AG09319 (cell line): ENCODE measurements around the gene PHF19.

ENCODE experiments used
- DNase-seq: peaks from one replicate; pipeline ENCODE4 v3.0.0-alpha.2; 2010; ENCODE audit warnings: low read depth; ENCODE audit errors: extremely low read depth
- TF ChIP-seq, protein P1 (sequence below): IDR thresholded peaks from 2 replicates; pipeline ENCODE4 v1.5.1; 2011; ENCODE audit warnings: low read depth, mild to moderate bottlenecking, inconsistent platforms, low read length, moderate library complexity

Gene PHF19

DNA sequence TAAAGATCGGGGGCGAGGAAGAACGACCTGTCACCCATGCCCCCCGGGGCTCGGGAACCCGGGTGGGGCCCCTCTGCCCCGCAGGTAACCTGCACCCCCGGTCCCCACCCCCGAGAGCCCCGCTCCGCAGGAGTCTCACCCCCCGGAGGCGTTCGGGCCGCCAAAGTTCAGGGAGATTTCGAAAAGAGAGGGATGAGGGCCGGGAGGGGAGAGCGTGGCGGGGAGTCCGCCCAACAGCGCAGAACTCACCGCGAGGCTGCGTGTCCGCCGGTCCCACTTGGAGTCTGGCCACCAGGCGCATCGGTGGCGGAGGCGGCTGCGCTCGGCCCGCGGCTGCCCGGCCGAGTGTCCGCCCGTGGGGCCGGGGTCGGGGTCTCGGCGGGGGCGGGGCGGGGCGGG, at the start of gene PHF19:
PHF19 (minus strand) TSS at position 347 of the 399 bp plus-strand sequence. CDS start 2,447 bp downstream, outside the sequence.
- no peak for DNase-seq
- TF ChIP-seq, protein P1, sequence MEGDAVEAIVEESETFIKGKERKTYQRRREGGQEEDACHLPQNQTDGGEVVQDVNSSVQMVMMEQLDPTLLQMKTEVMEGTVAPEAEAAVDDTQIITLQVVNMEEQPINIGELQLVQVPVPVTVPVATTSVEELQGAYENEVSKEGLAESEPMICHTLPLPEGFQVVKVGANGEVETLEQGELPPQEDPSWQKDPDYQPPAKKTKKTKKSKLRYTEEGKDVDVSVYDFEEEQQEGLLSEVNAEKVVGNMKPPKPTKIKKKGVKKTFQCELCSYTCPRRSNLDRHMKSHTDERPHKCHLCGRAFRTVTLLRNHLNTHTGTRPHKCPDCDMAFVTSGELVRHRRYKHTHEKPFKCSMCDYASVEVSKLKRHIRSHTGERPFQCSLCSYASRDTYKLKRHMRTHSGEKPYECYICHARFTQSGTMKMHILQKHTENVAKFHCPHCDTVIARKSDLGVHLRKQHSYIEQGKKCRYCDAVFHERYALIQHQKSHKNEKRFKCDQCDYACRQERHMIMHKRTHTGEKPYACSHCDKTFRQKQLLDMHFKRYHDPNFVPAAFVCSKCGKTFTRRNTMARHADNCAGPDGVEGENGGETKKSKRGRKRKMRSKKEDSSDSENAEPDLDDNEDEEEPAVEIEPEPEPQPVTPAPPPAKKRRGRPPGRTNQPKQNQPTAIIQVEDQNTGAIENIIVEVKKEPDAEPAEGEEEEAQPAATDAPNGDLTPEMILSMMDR, result no peak

DNA sequence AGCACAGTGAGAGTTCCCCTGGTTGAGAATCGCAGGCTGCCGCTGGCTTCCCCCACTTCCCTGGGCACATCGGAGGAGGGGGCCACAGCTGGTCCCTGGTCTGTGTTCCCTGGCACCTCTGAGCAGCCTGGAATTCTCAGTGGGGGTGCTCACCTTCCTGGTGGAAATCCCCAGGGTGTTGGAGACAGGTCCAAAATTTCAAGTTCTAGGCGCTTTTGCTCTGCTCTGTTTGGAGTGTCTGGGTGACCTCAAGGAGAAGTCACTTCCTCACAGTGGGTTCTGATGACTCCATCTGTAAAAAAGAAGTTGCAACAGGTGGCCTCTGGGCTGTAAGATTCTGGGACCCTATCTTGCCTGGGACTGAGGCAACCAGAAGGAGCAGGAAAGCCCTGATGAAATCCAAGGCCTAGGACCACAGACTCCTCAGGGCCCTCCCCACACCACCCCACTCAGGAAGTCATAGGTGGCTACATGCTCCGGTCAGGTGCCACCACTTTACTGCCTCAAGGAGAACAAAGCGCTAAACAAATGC, 49.5 kb upstream of the PHF19 start, which contains the start of gene TRAF1:
TRAF1 (minus strand) TSS at position 400 of the 532 bp plus-strand sequence. CDS start 721 bp downstream, outside the sequence.
- TF ChIP-seq, protein P1, result no peak
- no peak for DNase-seq

DNA sequence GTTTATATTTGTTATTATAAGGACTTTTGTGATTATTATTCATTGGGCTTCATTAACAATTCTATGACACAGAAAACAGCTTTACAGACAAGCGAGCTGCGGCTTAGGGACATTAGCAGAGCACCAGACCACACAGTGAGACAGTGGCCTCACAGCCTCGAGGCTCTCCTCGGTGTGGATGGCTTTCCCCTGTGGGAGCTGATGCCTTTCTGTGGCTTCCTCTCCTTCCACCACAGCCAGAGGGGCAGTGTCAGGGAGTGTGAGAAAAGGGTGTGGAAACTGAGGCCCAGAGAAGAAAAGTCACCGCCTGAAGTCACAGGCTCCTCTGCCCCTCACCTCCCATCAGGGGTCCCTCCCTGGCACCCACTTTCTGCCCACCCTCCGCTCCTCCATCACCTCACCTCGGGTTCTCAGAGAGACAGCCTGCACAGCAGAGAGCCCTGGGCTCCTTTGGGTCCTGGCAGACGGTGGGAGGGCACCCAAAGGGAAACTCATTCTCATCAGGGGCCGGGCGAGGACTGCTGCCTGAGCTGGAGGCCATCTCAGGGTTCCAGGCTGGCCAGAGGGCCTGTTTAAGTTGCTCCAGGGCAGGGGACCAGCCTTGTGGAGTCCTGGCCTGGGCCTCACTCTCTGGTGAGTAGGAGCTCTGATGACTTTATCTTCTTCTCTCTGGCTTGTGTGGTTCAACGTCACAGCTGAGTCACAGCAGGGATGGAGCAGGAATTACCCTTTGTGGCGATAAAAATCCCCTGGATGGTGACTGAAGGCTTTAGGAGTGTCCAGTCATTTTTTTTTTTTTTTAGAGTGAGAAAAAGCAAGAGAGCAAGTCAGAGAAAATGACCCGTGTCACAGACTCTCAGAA, 48.8 kb upstream of the PHF19 start:
- no peak for DNase-seq
- TF ChIP-seq, protein P1, result no peak

DNA sequence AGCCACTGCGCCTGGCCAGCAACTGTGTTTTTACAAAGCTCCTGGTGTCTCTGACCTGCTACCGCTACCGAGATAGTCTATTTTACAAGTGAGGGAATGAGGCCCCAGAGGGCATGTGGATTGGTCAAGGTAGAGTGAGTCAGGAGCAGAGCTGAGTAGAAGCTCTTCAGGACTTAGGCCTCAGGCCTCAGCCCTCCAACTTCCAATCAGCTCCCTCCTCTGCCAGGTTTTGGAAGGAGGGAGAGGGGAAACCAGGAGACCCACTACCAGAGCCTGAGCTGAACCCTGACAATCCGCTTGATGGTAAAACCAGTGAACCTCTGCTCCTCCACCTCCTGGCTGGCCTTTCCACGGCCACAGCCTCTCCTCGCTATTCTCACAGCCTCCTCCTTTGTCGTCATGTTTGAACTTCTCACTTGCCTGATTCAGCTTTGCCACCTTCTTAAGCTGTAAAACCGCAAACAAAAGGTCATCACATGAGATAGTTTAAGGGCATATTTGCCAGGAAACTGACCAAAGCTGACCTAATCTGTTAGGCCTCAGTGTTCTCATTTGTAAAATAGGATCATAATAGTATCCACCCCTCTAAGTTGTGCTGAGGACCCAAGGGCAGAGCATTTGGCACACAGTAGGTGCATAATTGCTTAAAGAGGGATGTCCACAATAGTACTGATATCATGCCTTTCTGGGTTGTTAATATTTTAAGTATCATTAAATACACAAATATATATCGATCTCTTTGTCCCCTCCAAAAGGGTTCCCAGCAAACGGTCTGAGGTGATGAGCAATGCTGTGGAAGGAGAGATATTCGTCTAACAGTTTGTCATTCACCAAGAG, 47.9 kb upstream of the PHF19 start:
- TF ChIP-seq, protein P1, result no peak
- no peak for DNase-seq

DNA sequence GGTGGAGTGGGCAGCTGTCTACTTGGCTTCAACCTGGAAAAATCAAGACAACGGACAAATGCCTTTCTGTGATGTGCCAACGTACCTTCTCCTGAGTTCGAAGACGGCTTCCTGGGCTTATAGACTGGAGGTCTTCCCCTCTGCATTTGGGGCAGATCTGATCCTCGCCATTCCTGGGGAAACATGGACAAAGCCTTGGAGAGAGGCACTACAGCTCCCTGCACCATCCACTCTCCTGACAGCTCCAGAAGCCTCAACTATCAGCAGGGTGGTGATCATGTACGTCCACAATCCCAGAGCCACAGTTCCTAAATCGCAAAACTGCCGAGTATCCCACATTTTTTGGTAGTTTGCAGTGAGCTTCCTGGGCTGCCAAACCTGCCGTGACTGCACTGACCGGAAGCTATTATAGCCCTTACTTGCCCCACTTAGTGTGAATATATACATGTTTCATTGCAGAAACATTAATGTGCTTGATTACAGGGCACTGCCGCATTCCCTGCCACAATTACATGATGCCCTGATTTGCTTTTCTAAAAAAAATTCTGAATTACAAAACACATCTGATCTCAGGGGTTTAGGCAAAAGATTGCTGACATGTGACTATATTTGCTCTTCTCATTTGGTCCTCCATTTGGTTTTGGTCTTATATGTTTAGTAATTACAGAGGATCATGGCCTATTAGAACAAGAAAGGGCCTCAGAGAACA, 46.8 kb upstream of the PHF19 start:
- TF ChIP-seq, protein P1, result no peak
- DNase-seq, result no peak

DNA sequence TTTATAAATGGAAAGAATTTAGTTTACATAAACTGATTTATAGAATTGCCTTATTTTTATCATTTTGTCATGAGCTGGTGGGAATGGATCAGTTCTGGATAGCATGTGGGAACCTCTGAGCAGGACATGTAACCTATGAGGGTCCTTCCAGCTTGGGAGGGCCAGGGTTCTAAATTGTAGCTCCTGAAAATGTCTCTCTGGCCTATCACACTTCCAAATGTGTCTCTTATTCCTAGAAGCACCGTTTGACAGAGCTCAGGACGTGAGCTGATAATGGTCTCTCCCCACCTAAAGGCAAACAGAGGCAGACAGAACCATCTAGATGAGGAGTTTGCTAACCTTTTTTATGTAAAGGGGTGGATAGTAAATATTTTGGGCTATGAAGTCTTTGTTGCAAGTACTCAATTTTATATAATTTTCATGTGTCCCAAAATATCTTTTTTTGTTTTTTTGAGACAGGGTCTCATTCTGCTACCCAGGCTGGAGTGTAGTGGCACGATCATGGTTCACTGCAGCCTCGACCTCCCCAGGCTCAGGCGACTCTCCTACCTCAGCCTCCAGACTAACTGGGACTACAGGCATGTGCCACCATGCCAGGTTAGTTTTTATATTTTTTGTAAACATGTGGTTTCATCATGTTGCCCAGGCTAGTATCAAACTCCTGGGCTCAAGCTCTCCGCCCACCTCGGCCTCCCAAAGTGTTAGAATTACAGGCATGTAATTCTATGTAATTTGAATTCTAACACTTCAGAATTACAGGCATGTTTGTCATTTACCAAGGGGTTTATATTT, 45.6 kb upstream of the PHF19 start:
- TF ChIP-seq, protein P1, result no peak
- no peak for DNase-seq
